Measurements from ENCODE around the gene MACROD2. TPM values are rescaled to one million over a fixed set of nuclear protein-coding genes. Genes with fewer than 3 reads are reported as not detected.

MACROD2 gene
- total and polyA plus RNA-seq, 4 donors, result 0.66 to 10.5 (median 3.3) TPM

DNA sequence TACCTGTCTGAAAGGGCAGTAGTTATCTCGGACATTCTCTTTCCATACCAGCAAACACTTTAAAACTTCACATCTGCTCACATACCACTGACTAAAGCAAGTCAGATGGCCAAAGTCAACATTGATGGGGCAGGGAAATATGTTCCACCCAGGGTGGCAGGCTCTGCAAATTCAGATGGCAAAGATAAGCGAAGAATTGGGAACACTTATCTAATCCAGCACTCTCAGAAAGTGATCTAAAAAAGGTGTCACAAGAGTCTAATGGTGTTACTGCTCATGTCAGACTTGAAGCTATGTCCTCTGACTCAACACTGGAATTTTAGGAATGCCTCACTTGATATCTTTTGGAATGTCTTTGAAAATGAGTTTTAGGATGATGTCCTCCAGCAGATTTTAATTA lies 1491.7 kb downstream of the MACROD2 start:
- TF ChIP-seq FOXA2 (IDR thresholded peaks at IDR 0.05) (no peak), RAD21 (IDR thresholded peaks at IDR 0.05) (no peak), NR2F2 (IDR thresholded peaks at IDR 0.05) (no peak), JUND (IDR thresholded peaks at IDR 0.05) (no peak), GABPA (IDR thresholded peaks at IDR 0.05 in 1 of 2, conservative IDR thresholded peaks at IDR 0.05 in 1 of 2) (no peak), SP1 (IDR thresholded peaks at IDR 0.05) (no peak), HNF4G (IDR thresholded peaks at IDR 0.05) (no peak)
- TF ChIP-seq, protein P1, sequence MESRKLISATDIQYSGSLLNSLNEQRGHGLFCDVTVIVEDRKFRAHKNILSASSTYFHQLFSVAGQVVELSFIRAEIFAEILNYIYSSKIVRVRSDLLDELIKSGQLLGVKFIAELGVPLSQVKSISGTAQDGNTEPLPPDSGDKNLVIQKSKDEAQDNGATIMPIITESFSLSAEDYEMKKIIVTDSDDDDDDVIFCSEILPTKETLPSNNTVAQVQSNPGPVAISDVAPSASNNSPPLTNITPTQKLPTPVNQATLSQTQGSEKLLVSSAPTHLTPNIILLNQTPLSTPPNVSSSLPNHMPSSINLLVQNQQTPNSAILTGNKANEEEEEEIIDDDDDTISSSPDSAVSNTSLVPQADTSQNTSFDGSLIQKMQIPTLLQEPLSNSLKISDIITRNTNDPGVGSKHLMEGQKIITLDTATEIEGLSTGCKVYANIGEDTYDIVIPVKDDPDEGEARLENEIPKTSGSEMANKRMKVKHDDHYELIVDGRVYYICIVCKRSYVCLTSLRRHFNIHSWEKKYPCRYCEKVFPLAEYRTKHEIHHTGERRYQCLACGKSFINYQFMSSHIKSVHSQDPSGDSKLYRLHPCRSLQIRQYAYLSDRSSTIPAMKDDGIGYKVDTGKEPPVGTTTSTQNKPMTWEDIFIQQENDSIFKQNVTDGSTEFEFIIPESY (IDR thresholded peaks at IDR 0.05), result no peak
- Histone ChIP-seq H3K9me3 (ENCODE audit: control insufficient read depth in 4 of 4, low read length in 3 of 4) (peaks cover 0 to 3% (median 0%) of the 10 kb centered on the region in 4 donors), H3K9ac (ENCODE audit: low read depth in 1 of 2, low read length in 2 of 2) (no peak overlapping the region), H3K36me3 (ENCODE audit: control insufficient read depth in 4 of 4, insufficient read depth in 3 of 4, low read depth in 1 of 4, low read length in 3 of 4) (no peaks in the 10 kb centered on the region), H3K27me3 (ENCODE audit: control insufficient read depth in 4 of 4, insufficient read depth in 4 of 4, low read length in 3 of 4) (no peaks in the 10 kb centered on the region), H3K4me3 (ENCODE audit: low read depth in 1 of 3, low read length in 3 of 3) (no peak overlapping the region), H3K4me1 (ENCODE audit: control insufficient read depth in 4 of 4, insufficient read depth in 4 of 4, low read length in 3 of 4) (no peaks in the 10 kb centered on the region), H3K27ac (ENCODE audit: low read depth in 1 of 2, low read length in 2 of 2) (no peak overlapping the region)
- DNase-seq (ENCODE audit: low spot score), result no peak
- WGBS, result 75% methylated on average over 2 of the region's 2 CpGs

DNA sequence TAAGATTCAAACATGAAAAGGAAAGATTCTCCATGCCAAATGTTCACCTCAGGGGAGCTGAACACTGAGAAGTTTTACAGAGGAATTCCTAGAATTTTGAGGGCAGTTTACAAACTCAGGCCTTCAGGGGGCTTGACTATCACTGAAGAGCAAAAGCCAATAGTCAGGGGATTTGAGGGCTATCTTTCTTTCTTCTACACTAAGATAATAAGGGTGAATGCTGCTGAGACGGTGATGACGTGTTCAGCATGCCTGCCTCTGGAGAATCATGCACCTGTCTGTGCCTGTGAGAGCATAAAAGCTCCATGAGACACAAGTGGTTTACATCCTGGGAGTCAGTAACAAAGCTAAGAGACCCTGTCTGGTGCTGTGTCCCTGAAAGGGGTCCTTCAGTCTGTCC lies 1492.4 kb downstream of the MACROD2 start:
- H3K9ac ChIP-seq (ENCODE audit: low read depth in 1 of 2, low read length in 2 of 2), result no peak overlapping the region
- no peak overlapping the region for H3K27ac ChIP-seq (ENCODE audit: low read depth in 1 of 2, low read length in 2 of 2)
- H3K27me3 ChIP-seq (ENCODE audit: control insufficient read depth in 4 of 4, insufficient read depth in 4 of 4, low read length in 3 of 4), result no peaks in the 10 kb centered on the region
- H3K36me3 ChIP-seq (ENCODE audit: control insufficient read depth in 4 of 4, insufficient read depth in 3 of 4, low read depth in 1 of 4, low read length in 3 of 4), result no peaks in the 10 kb centered on the region
- DNase-seq (ENCODE audit: low spot score), result no peak
- no peak overlapping the region for H3K4me3 ChIP-seq (ENCODE audit: low read depth in 1 of 3, low read length in 3 of 3)
- H3K4me1 ChIP-seq (ENCODE audit: control insufficient read depth in 4 of 4, insufficient read depth in 4 of 4, low read length in 3 of 4), result no peaks in the 10 kb centered on the region
- TF ChIP-seq, protein P2, sequence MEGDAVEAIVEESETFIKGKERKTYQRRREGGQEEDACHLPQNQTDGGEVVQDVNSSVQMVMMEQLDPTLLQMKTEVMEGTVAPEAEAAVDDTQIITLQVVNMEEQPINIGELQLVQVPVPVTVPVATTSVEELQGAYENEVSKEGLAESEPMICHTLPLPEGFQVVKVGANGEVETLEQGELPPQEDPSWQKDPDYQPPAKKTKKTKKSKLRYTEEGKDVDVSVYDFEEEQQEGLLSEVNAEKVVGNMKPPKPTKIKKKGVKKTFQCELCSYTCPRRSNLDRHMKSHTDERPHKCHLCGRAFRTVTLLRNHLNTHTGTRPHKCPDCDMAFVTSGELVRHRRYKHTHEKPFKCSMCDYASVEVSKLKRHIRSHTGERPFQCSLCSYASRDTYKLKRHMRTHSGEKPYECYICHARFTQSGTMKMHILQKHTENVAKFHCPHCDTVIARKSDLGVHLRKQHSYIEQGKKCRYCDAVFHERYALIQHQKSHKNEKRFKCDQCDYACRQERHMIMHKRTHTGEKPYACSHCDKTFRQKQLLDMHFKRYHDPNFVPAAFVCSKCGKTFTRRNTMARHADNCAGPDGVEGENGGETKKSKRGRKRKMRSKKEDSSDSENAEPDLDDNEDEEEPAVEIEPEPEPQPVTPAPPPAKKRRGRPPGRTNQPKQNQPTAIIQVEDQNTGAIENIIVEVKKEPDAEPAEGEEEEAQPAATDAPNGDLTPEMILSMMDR (IDR thresholded peaks at IDR 0.05; ENCODE audit: low read depth, low read length, missing input control), result no peak
- no peak for TF ChIP-seq FOXA2 (IDR thresholded peaks at IDR 0.05)
- TF ChIP-seq NR2F2 (IDR thresholded peaks at IDR 0.05), result no peak
- TF ChIP-seq, protein P1 (IDR thresholded peaks at IDR 0.05), result no peak
- no peak for TF ChIP-seq SP1 (IDR thresholded peaks at IDR 0.05)
- TF ChIP-seq, protein P3, sequence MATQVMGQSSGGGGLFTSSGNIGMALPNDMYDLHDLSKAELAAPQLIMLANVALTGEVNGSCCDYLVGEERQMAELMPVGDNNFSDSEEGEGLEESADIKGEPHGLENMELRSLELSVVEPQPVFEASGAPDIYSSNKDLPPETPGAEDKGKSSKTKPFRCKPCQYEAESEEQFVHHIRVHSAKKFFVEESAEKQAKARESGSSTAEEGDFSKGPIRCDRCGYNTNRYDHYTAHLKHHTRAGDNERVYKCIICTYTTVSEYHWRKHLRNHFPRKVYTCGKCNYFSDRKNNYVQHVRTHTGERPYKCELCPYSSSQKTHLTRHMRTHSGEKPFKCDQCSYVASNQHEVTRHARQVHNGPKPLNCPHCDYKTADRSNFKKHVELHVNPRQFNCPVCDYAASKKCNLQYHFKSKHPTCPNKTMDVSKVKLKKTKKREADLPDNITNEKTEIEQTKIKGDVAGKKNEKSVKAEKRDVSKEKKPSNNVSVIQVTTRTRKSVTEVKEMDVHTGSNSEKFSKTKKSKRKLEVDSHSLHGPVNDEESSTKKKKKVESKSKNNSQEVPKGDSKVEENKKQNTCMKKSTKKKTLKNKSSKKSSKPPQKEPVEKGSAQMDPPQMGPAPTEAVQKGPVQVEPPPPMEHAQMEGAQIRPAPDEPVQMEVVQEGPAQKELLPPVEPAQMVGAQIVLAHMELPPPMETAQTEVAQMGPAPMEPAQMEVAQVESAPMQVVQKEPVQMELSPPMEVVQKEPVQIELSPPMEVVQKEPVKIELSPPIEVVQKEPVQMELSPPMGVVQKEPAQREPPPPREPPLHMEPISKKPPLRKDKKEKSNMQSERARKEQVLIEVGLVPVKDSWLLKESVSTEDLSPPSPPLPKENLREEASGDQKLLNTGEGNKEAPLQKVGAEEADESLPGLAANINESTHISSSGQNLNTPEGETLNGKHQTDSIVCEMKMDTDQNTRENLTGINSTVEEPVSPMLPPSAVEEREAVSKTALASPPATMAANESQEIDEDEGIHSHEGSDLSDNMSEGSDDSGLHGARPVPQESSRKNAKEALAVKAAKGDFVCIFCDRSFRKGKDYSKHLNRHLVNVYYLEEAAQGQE (IDR thresholded peaks at IDR 0.05), result no peak
- TF ChIP-seq HNF4A (conservative IDR thresholded peaks at IDR 0.05), result no peak
- 87% methylated on average over 2 of the region's 2 CpGs for WGBS
- peaks cover 0 to 3% (median 0%) of the 10 kb centered on the region in 4 donors for H3K9me3 ChIP-seq (ENCODE audit: control insufficient read depth in 4 of 4, low read length in 3 of 4)

Data from liver (tissue), 9 donors.